AG10803 (cell line): ENCODE data around the gene MYO1A.
"Not testable (repeated sequence)": the region's sequence is repeated elsewhere in the genome, so short reads cannot be mapped to it uniquely, and the experiment has no call there.

Source experiments
- DNase-seq: peaks from one replicate; pipeline ENCODE4 v3.0.0; 2010; ENCODE audit warnings: low read depth
- H3K4me3 ChIP-seq: 2 replicates; pipeline ENCODE4 v1.5.1; 2011; ENCODE audit warnings: mild to moderate bottlenecking, low read length, control low read depth
- TF ChIP-seq, protein P1 (sequence below): conservative IDR thresholded peaks from 2 replicates; pipeline ENCODE4 v1.5.1; 2011; ENCODE audit warnings: mild to moderate bottlenecking, low read length, control low read depth, inconsistent platforms

MYO1A gene

DNA sequence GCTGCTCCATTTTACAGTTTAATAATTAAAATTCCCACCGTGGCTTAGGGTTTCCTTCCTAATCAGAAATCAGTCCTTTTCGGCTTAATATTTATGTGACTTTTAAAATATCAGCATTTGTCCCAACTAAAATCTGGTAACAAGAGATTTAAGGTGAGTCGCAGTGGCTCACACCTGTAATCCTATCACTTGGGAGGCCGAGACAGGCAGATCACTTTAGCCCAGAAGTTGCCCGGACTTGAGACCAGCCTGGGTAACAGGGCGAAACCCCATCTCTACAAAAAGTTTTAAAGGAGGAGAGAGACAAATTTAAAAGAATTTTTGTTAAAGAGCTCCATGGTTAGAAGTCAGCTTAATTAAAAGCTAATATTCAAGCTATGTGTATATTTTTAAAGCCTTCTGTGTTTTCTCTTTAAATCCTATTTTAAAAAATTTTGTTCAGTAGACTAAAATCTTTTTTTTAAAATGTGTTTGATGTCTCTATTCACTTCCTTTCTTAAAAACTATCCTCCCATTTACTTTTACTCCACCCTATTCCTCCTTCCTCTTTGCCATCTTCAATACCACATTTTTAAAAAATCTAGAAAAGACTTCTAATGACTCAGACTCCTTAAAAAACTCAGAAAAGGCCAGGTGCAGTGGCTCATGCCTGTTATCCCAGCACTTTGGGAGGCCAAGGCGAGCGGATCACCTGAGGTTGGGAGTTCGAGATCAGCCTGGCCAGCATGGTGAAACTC is 29.8 kb downstream of the MYO1A start:
- no peak overlapping the region for H3K4me3 ChIP-seq
- TF ChIP-seq, protein P1, sequence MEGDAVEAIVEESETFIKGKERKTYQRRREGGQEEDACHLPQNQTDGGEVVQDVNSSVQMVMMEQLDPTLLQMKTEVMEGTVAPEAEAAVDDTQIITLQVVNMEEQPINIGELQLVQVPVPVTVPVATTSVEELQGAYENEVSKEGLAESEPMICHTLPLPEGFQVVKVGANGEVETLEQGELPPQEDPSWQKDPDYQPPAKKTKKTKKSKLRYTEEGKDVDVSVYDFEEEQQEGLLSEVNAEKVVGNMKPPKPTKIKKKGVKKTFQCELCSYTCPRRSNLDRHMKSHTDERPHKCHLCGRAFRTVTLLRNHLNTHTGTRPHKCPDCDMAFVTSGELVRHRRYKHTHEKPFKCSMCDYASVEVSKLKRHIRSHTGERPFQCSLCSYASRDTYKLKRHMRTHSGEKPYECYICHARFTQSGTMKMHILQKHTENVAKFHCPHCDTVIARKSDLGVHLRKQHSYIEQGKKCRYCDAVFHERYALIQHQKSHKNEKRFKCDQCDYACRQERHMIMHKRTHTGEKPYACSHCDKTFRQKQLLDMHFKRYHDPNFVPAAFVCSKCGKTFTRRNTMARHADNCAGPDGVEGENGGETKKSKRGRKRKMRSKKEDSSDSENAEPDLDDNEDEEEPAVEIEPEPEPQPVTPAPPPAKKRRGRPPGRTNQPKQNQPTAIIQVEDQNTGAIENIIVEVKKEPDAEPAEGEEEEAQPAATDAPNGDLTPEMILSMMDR: no peak
- no peak for DNase-seq

GRCh38 chr12:57018906-57019305 is 31.0 kb downstream of the MYO1A start:
- DNase-seq: no peak
- H3K4me3 ChIP-seq: no peak overlapping the region
- TF ChIP-seq, protein P1: no peak

- H3K4me3 ChIP-seq, DNase-seq: not testable (repeated sequence)
Measured at GRCh38 chr12:57018353-57018752, 31.6 kb downstream of the MYO1A start.

DNA sequence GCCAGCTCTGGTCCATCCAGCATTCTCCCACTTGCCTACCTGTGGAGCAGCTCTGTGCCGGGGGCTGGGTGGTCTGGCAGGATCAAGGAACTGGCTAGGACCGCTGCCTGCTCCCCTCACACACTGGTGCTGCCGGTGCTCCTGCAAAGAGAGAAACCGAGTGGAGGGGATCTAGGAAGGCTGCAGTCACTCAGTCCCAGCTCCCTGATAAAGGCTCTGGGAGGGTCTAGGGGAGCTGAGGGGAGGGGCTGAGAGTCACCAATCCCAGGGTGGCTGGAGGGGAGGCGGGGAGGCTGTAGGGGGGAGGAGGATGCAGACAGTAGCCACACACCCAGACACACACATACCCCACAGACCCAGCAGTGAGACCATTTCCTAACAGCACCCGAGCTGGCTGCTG is 33.6 kb downstream of the MYO1A start, which contains the start of gene TAC3:
TAC3 (minus strand) TSS at position 182 of the 400 bp plus-strand sequence. CDS start 732 bp downstream, outside the sequence.
- TF ChIP-seq, protein P1: no peak
- H3K4me3 ChIP-seq: no peak within 1 kb of the TSS

DNA sequence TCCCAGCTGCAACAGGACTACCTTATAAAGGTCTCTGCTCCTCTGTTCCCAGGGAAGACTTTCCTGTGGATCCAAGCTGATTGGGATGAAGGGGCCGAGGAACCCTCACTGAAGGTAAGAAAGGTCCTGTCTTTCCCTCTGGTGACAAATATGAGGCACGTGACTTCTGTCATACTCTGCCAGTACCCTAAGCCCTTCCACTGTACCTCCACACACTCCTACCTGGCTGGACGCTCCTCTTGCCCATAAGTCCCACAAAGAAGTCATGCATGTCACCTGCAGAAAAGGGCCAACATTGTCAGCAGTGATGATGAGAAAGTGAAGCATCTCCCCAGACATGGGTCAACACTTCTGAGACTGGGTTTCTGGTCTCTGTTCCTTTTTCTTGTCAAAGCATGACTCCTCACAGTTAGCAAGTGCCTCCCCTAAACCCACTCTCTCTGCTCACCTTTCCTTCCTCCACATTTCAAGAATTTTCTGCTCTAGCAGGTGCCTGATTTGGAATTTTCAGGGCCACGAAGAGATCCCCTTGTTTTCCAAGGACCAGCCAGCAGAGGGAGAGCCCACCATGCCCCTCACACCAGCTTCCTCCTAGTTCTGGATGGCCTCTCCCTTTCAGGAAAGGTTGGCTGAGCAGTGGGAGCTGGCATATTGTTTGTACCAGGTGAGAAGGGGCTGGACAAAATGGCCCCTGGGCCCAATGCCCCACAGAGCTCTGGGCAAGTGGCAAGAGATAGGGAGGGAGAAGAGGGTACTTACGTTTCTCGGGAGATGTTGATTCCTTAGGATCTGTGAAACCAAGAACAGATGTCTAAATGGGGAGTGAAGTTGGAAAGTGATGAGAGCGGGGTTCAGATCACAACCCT is 37.1 kb downstream of the MYO1A start:
- no peak overlapping the region for H3K4me3 ChIP-seq
- TF ChIP-seq, protein P1: peak; percentile 7; the same call in 1 of the 2 replicates
- DNase-seq: no peak

More for the DNA sequence above, 33.6 kb downstream of the MYO1A start, which contains the start of gene TAC3:
- no peak for DNase-seq

GRCh38 chr12:57011438-57012424 is 38.2 kb downstream of the MYO1A start:
- DNase-seq: no peak
- no peak overlapping the region for H3K4me3 ChIP-seq
- TF ChIP-seq, protein P1: no peak
